HG03025 (cell line): ENCODE results near the gene FBXO38.
"Not testable (repeated sequence)": the region's sequence is repeated elsewhere in the genome, so short reads cannot be mapped to it uniquely, and the experiment has no call there.

Source experiments
- ATAC-seq: cut with Tn5 transposase; IDR thresholded peaks from one replicate; pipeline ENCODE4 v1.9.1; 2021; ENCODE audit warnings: mild to moderate bottlenecking, moderate library complexity; ENCODE audit not compliant: unreplicated experiment, low FRiP score

FBXO38 gene

GRCh38 chr5:148468746-148469145 lies 85.0 kb downstream of the FBXO38 start:
- ATAC-seq: not testable (repeated sequence)

DNA sequence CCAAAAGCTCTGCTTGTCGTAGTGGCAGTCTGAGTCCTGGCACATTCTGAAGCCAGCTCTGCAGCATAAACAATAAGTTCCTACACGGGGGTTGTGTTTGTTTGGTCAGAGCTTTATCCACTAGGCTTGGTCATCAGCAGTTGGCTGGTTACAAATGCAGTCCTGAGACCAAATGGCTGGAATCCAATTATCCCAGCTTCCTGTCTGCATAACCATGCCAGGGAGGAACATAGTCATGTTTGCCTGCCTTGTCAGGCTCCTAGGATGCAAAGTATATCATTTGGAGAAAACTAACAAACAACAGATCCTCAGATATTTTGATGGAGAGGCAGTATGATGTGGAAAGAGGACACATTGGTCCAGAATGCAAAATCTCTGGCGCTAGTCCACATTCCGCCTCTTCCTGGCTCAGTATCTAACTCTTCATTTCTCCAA lies 85.8 kb downstream of the FBXO38 start:
- no peak for ATAC-seq

- no peak for ATAC-seq
Measured at GRCh38 chr5:148471379-148471778, 87.6 kb downstream of the FBXO38 start.

- ATAC-seq: no peak
Measured at GRCh38 chr5:148474025-148474511, 90.3 kb downstream of the FBXO38 start.

GRCh38 chr5:148476302-148476701 lies 92.5 kb downstream of the FBXO38 start:
- no peak for ATAC-seq

DNA sequence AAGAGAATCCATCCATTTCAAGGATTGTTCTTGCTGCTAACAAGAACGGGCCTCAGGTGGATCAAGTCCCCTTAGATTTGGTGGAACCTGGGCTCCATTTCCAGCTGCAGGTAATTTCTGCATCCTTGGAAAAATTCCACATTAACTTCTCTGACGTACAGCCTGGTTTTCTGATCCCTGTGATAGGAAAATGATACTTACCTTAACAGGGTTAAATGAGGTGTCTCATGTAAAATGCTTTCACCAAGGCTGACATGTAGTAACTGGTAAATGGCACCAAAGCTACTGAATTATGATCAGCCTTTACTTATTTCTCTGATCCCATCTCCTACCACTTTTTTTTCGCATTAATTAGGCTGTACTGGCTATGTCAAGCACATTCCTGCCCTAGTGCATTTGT lies 93.7 kb downstream of the FBXO38 start:
- ATAC-seq: no peak

- ATAC-seq: no peak
Measured at GRCh38 chr5:148482196-148482595, 98.4 kb downstream of the FBXO38 start.

DNA sequence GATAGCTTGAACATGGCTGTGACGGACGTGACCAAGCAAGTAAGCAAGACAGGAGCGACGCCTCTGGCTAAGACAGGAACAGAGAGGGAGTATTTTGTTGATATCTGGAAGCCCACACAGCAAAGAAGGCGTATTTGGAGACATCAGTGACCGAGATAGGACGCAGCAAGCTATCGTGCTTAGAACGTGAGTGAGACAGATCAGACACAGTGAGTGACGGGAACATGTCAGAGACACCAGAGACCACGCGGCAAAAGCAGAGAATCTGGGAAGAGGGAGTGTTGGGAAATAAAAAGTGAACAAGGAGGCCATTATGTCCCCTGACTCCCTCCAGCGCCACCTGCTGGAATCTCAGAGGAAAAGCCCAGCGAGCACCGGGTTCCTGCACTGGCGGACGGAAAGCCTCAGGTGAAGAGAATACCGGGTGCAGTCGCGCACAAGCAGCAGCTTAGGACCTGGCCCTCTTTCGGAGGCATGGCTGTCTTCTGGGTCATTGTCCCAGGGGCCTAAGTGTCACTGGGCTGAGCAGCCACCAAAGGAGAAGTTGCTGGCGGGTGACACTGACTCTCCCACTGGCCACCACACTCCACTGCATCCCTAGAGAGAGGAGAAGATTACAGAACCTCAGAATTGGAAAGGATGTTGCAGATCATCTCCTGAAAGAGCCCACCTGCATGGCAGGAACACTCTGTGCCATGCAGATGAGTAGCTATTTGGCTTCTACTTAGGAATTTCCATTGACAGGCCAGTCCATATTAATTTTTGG lies 99.1 kb downstream of the FBXO38 start:
- ATAC-seq: peak; percentile 74

DNA sequence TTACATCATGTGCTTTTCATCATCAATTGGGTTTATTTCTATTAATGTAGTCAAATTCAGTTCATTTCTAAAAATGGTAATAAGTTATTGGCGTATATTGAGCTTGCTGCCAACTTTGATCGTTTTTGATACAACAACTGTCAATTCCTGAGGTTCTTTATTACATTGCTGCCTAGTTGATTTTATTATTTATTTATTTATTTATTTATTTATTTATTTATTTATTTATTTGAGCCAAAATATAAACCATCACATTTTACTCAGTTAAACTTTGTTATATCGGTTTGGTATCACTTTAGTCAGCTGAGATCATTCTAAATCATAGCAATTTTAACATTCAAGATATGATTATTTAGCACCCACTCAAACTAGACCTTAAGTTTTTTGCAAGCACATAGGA lies 100.0 kb downstream of the FBXO38 start:
- no peak for ATAC-seq

- ATAC-seq: no peak
Measured at GRCh38 chr5:148484651-148485050, 100.9 kb downstream of the FBXO38 start.

DNA sequence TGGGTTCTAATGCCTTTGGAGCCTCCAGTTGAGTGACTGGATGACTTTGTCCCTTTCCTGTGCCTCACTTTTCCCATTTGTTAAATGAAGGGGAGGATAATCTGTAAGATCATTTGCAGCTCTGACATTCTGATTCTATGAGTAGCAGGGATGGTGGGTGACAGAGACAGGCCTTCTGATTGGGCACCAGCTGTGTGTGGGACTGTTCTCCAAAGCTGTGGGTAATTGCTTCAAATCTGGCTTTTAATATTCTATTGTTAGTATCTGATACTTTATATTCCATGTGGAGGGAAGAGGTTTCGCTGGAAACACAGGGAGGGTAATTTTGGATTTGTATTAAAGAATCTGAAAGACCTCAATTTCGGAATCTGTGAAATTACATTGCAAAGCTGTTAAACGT lies 102.7 kb downstream of the FBXO38 start:
- ATAC-seq: no peak

GRCh38 chr5:148488757-148489156 lies 105.0 kb downstream of the FBXO38 start:
- no peak for ATAC-seq

DNA sequence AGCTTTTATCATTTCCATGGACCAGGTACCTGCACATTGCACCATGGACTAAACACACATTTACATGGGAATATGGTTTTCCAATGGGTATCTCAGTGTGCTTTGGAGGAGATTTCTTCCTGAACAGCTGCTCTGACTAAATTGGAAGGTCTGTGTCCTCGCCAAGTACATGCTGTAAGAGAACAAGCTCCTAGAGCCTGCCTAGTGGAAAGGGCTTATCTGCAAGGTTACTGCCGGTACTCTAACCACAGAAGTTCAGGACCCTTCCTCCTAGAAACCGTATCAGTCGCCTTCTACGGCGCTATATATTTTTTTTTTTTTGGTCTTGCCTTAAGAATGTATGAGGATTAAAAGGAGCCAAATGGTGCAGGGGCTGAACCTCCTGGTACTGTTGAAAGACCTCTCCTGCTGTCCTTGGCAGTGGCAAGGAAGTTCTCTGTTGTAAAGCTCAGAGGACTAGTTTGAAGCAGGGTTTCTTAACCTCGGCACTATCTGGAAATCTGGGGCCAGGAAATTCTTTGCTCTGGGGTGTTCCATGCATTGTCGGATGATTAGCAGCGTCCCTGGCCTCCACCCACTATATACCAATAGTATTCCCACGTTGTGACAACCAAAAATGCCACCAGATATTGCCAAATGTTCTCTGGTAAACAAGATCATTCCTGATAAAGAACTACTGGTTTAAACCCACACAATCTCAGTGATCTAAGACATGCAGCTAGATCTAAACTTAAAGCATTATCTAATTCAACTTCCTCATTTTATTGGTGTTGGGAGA lies 107.4 kb downstream of the FBXO38 start:
- ATAC-seq: no peak

DNA sequence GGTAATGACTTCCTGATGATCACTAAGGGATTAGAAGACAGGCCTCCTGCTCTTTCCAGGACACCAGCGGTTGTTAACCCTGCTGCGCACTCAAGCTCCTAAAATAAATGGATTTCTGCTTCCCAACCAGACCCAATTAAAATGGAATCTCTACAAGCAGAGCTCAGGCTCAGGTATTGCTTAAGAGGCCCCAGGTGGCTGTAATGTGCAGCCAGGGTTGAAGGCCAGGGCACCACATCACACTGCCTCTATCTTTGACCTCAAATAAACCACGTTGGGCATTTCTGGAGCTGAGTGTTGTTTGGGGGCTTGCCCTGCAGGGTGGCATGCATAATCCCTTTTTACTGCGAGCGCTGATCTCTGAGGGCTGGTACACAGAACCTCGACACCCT lies 108.0 kb downstream of the FBXO38 start:
- ATAC-seq: no peak

DNA sequence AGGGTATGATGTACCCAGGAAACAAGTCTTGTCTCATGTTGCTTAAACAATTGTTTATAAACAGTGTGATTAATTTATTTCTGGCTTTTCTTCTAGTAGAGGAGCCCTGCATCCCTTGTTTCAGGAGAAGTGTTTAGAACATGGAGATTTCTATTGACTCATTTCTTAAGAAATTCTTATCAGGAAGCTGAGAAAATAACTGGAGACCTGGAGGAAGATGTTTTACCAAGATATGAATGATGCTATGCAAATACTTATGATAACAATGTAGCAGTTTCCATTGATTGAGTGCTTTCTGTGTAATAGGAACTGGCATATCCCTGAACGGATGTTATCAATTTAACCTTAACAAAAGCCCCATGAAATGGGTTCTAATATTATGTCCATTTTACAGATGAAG lies 108.6 kb downstream of the FBXO38 start:
- no peak for ATAC-seq
